GM21786 (cell line): Measurements from ENCODE around the gene ZBTB18.
A peak's percentile ranks its signal among the peaks of the same experiment; 100 is the strongest.

ENCODE experiments used
- ATAC-seq: cut with Tn5 transposase; IDR thresholded peaks from one replicate; pipeline ENCODE4 v1.9.1; 2021; ENCODE audit not compliant: unreplicated experiment

The ZBTB18 gene

GRCh38 chr1:244060686-244061085, 9.6 kb downstream of the ZBTB18 start:
- no peak for ATAC-seq

GRCh38 chr1:244062156-244062725, 11.2 kb downstream of the ZBTB18 start:
- ATAC-seq, result no peak

- no peak for ATAC-seq
Observed at GRCh38 chr1:244063498-244063897, 12.4 kb downstream of the ZBTB18 start.

- no peak for ATAC-seq
Observed at GRCh38 chr1:244064621-244065020, 13.5 kb downstream of the ZBTB18 start.

GRCh38 chr1:244065063-244065793, 14.1 kb downstream of the ZBTB18 start:
- no peak for ATAC-seq

- ATAC-seq, result no peak
Observed at GRCh38 chr1:244065960-244066388, 14.9 kb downstream of the ZBTB18 start.

- ATAC-seq, result no peak
Observed at GRCh38 chr1:244066954-244067716, 16.1 kb downstream of the ZBTB18 start.

- no peak for ATAC-seq
Observed at GRCh38 chr1:244067893-244068292, 16.8 kb downstream of the ZBTB18 start.

- no peak for ATAC-seq
Observed at GRCh38 chr1:244068567-244068966, 17.5 kb downstream of the ZBTB18 start.

- no peak for ATAC-seq
Observed at GRCh38 chr1:244069326-244069898, 18.3 kb downstream of the ZBTB18 start.

- peak; percentile 58 for ATAC-seq
Observed at GRCh38 chr1:244074559-244075171, 23.6 kb downstream of the ZBTB18 start.

- ATAC-seq, result peak; percentile 26
Observed at GRCh38 chr1:244075247-244075722, 24.2 kb downstream of the ZBTB18 start.

GRCh38 chr1:244076740-244077139, 25.7 kb downstream of the ZBTB18 start:
- no peak for ATAC-seq

- ATAC-seq, result no peak
Observed at GRCh38 chr1:244077473-244078220, 26.6 kb downstream of the ZBTB18 start.

- no peak for ATAC-seq
Observed at GRCh38 chr1:244080343-244080929, 29.4 kb downstream of the ZBTB18 start.

- ATAC-seq, result no peak
Observed at GRCh38 chr1:244082969-244083368, 31.9 kb downstream of the ZBTB18 start.

- ATAC-seq, result no peak
Observed at GRCh38 chr1:244083383-244083943, 32.4 kb downstream of the ZBTB18 start.

GRCh38 chr1:244084763-244085162, 33.7 kb downstream of the ZBTB18 start:
- no peak for ATAC-seq

- no peak for ATAC-seq
Observed at GRCh38 chr1:244085891-244086290, 34.8 kb downstream of the ZBTB18 start.
